Right lobe of liver (tissue), 6 donors: ENCODE measurements around the gene NMNAT2. TPM values are rescaled to one million over a fixed set of nuclear protein-coding genes. Genes with fewer than 3 reads are reported as not detected.

ENCODE experiments used
- ATAC-seq, 4 donors: fragments of 200-7000 bp; cut with Tn5 transposase; one replicate each; pipeline ENCODE4 v1.9.1; 2020; ENCODE audit warnings: mild to moderate bottlenecking in 4 of 4, moderate library complexity in 4 of 4
- DNase-seq, 3 donors: peaks; one replicate each; pipeline ENCODE4 v3.0.0-alpha.2; 2020
- H3K27ac ChIP-seq, 3 donors: fragments of 200-600 bp; one replicate each; pipeline ENCODE4 v1.8.0; 2022
- H3K27me3 ChIP-seq, 2 donors: fragments of 200-600 bp; one replicate each; pipeline ENCODE4 v1.8.0; 2022
- H3K36me3 ChIP-seq, 4 donors: fragments of 200-600 bp; sonication (generic) in 1 of 4; one replicate each; pipeline versions ENCODE4 v1.5.1 to v1.8.0; 2017 to 2022; ENCODE audit warnings: control low read depth in 1 of 4
- H3K4me1 ChIP-seq, 4 donors: fragments of 200-600 bp; sonication (generic) in 1 of 4; one replicate each; pipeline versions ENCODE4 v1.5.1 to v1.8.0; 2017 to 2022; ENCODE audit warnings: control low read depth in 1 of 4
- H3K4me3 ChIP-seq, 3 donors: fragments of 200-600 bp; one replicate each; pipeline ENCODE4 v1.8.0; 2022
- H3K9me3 ChIP-seq, 4 donors: fragments of 200-600 bp; sonication (generic) in 1 of 4; one replicate each; pipeline versions ENCODE4 v1.5.1 to v1.8.0; 2017 to 2022; ENCODE audit warnings: control low read depth in 1 of 4
- POLR2A ChIP-seq: fragments of 450-650 bp; IDR thresholded peaks from one replicate; pipeline ENCODE4 v1.6.1; 2017; ENCODE audit warnings: antibody characterized with exemption, mild to moderate bottlenecking
- WGBS: methylation state at CpG from one replicate; pipeline ENCODE4 v1.1.6; 2018; ENCODE audit warnings: low coverage, low lambda C conversion rate; ENCODE audit not compliant: insufficient coverage; ENCODE audit errors: missing lambda C conversion rate; 5-methylcytosine and 5-hydroxymethylcytosine counted together
- intact Hi-C, 2 donors: fragments of 100-400 bp; cut with DNase I; formaldehyde crosslinking; loops; one replicate each; pipeline versions ENCODE4 v1.11.2 to v1.14.1; 2022
- total RNA-seq, 6 experiments: library from RNA; depleted of rRNA in 2 of 6; stranded (reverse); fragments of >200 nt in 2 of 6; fragmentation: NEBNext Ultra II Directional in 3 of 6; extraction: Animal tissue kit (Norgen Biotek cat#: 25700) in 3 of 6; gene quantifications; one replicate each; pipeline versions ENCODE4 v1.1.0 to v1.2.4, GENCODE V29; 2016 to 2023
- TF ChIP-seq, protein P1 (sequence below), 4 donors: fragments of 200-600 bp in 3 of 4; fragments of 450-650 bp in 1 of 4; IDR thresholded peaks; one replicate each; pipeline versions ENCODE4 v1.5.1 to v1.8.0; 2016 to 2022; ENCODE audit warnings: antibody characterized with exemption in 4 of 4, mild to moderate bottlenecking in 2 of 4
- donor health status: DM: no; HTN: yes; CAD: no.
- donor health status: DM: no; HTN: no; CAD: no.
- donor health status: DM: no; HTN: no; CAD: no.
- donor health status: DM: no; HTN: yes; CAD: no.
- donor health status: DM: no; HTN: yes; CAD: no.

NMNAT2 gene
- total RNA-seq, 6 experiments from 2014 or later = 0.06 to 0.07 (median 0.06) TPM; not detected in 3

DNA sequence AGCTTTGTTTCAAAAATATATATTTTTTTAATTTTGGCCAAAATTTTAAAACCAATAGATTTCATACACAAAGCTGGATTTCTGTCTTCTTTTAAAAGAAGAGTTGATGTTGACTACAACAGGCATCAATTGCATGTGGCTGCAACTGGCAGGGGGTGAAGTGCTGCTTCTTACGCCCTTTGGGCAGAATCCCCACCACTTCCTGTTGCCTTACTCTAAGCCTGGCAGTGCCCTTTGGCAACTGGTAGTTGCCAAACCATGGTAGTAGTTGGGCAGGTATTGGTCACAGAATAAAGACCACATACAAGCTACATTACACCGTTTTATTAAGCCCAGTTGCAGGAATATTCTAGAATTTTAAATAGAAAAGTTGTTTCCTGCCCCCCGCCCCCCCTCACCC is 215.1 kb downstream of the NMNAT2 start:
- Histone ChIP-seq H3K4me3 (no peak overlapping the region), H3K27me3 (no peaks in the 10 kb centered on the region), H3K4me1 (peaks cover 0 to 8% (median 0%) of the 10 kb centered on the region in 4 donors), H3K27ac (no peak overlapping the region), H3K9me3 (no peaks in the 10 kb centered on the region), H3K36me3 (no peaks in the 10 kb centered on the region)
- TF ChIP-seq POLR2A = no peak
- TF ChIP-seq, protein P1, sequence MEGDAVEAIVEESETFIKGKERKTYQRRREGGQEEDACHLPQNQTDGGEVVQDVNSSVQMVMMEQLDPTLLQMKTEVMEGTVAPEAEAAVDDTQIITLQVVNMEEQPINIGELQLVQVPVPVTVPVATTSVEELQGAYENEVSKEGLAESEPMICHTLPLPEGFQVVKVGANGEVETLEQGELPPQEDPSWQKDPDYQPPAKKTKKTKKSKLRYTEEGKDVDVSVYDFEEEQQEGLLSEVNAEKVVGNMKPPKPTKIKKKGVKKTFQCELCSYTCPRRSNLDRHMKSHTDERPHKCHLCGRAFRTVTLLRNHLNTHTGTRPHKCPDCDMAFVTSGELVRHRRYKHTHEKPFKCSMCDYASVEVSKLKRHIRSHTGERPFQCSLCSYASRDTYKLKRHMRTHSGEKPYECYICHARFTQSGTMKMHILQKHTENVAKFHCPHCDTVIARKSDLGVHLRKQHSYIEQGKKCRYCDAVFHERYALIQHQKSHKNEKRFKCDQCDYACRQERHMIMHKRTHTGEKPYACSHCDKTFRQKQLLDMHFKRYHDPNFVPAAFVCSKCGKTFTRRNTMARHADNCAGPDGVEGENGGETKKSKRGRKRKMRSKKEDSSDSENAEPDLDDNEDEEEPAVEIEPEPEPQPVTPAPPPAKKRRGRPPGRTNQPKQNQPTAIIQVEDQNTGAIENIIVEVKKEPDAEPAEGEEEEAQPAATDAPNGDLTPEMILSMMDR (IDR thresholded peaks at IDR 0.05) = no peak
- intact Hi-C loops = no loop called here
- ATAC-seq (no peak), DNase-seq (no peak)
- WGBS = 60% methylated on average over 3 of the region's 3 CpGs

DNA sequence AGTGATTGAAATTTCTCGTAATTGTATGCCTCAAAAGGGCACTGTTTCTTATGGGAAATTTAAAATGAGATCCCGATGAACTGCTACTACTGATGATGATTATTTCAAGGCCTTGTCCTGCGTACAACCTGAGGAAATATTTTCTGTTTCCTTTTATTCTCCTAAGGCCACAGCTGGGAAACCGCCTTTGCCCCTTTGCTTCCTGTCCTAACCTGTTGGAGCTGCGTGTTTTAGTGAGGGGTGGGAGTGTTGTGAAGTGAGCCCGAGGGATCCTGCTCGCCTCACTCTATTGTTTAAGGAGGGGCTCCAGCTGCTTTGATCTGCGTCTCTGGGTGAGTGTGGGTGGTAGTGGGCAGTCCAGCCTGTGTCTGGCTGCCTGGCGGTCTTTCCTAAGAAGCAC is 217.7 kb downstream of the NMNAT2 start:
- TF ChIP-seq, protein P1 (IDR thresholded peaks at IDR 0.05) = no peak
- TF ChIP-seq POLR2A = no peak
- Histone ChIP-seq H3K27ac (no peak overlapping the region), H3K4me1 (peaks cover 0 to 2% (median 0%) of the 10 kb centered on the region in 4 donors), H3K4me3 (no peak overlapping the region), H3K27me3 (no peaks in the 10 kb centered on the region), H3K9me3 (no peaks in the 10 kb centered on the region), H3K36me3 (no peaks in the 10 kb centered on the region)
- intact Hi-C loops = no loop called here
- ATAC-seq (no peak), DNase-seq (no peak)
- 66% methylated on average over 8 of the region's 9 CpGs for WGBS

DNA sequence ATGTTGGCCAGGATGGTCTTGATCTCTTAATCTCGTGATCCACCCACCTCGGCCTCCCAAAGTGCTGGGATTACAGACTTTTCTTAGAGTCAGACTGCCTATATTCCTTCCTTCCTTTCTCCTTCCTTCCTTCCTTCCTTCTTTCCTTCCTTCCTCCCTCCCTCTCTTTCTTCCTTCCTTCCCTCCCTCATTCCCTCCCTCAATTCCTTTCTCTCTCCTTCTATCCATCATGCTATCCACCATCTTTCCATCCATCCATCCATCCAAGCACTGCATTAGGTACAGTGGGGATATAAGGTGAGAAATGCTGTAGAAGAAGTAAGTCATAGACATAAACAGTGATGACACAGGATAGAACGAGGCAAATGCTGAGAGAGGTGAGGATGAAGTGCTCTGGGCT is 218.9 kb downstream of the NMNAT2 start:
- no peak for TF ChIP-seq POLR2A
- TF ChIP-seq, protein P1 (IDR thresholded peaks at IDR 0.05) = no peak
- no peak overlapping the region for H3K27ac ChIP-seq

DNA sequence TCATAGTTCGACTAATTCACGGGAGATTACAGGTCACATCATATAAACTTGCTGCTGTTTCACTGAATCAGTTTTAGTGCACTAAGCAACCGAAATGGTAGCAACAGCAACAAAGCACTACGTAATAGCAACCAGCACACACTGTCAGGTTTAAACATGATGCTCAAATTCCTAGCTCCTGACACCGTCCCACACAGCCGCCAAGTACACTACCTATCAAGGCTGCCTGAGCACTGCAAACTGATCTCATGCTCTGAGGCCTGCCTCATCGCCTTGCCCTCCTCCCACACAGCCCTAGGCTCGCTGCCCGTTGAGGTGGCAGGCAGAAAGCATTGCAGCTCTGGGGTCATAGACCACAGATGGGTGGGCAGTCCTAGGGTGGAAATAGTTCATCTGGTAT is 219.7 kb downstream of the NMNAT2 start:
- Histone ChIP-seq H3K4me1 (no peaks in the 10 kb centered on the region), H3K27me3 (no peaks in the 10 kb centered on the region), H3K4me3 (no peak overlapping the region), H3K9me3 (no peaks in the 10 kb centered on the region), H3K27ac (no peak overlapping the region), H3K36me3 (no peaks in the 10 kb centered on the region)
- TF ChIP-seq, protein P1 (IDR thresholded peaks at IDR 0.05) = no peak
- TF ChIP-seq POLR2A = no peak
- ATAC-seq (peak in 1 of 4 donors; percentile 27), DNase-seq (no peak)
- intact Hi-C loops = no loop called here
- WGBS = 67% methylated on average over 4 of the region's 9 CpGs

More for the DNA sequence above, 218.9 kb downstream of the NMNAT2 start:
- no peak overlapping the region for H3K4me3 ChIP-seq
- no peaks in the 10 kb centered on the region for H3K27me3 ChIP-seq
- WGBS = 69% methylated on average over 3 of the region's 3 CpGs
- DNase-seq (no peak), ATAC-seq (no peak)
- intact Hi-C loops = no loop called here
- H3K4me1 ChIP-seq = no peaks in the 10 kb centered on the region
- H3K9me3 ChIP-seq = no peaks in the 10 kb centered on the region
- no peaks in the 10 kb centered on the region for H3K36me3 ChIP-seq

Other genes with a start within 250 kb of the NMNAT2 start
- gene LAMC2, start 232.1 kb downstream of the NMNAT2 start, total RNA-seq = 1 to 10 TPM in 2 of 6 experiments, under 1 TPM in 4; 0.17 to 1.5 (median 0.49) TPM
- gene SMG7, start 54.1 kb upstream of the NMNAT2 start, total RNA-seq = 10 to 100 TPM; 23.5 to 35.3 (median 25.2) TPM
- gene NCF2, start 172.1 kb upstream of the NMNAT2 start, total RNA-seq = 10 to 100 TPM in 3 of 6 experiments, 1 to 10 TPM in 3; 3.0 to 11.4 (median 7.9) TPM
- gene ARPC5, start 217.4 kb upstream of the NMNAT2 start, total RNA-seq = 10 to 100 TPM; 23.6 to 70.5 (median 41.3) TPM
- gene APOBEC4, start 234.9 kb upstream of the NMNAT2 start, total RNA-seq = not detected